GM12874 (cell line): ENCODE measurements around the gene TOM1L1.

Experiments
- TF ChIP-seq, protein P1 (sequence below): IDR thresholded peaks from 2 replicates; pipeline ENCODE4 v1.5.1; 2011; ENCODE audit warnings: low read depth, mild to moderate bottlenecking, control low read depth, low read length, moderate library complexity; ENCODE audit not compliant: insufficient read depth

TOM1L1 gene

DNA sequence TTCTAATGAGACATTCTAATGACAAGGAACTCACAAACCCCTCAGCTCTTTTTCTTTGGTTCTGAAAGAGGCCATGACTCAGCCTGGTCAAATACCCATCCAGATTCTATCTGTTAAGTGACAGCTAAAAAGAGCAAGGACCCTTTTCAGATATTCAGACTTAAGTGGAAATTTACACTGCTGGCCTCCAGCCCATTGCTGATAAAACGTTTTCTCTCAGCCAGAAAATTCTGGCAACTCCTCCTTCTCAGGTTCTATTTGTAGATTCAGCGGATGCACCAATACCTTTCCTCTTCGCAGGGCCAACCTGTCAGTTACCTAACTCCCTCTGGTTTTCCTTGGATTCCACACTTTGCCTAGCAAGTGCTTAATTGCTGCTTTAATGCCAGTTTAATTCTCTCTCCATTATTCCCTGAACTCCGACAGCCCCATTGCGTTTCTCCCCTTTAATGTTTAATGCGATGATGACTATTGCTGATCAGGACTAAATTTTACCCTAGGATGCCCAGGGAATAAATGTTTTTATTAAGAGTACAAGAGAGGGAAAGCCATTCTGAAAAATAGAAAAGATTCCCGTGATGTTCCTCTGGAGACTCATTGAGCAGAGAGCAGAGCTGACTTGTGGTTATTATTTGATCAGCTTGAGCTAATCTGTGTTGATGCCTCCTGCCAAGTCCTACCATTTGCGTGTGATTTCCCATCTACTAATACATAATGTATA, 35.9 kb upstream of the TOM1L1 start:
- TF ChIP-seq, protein P1, sequence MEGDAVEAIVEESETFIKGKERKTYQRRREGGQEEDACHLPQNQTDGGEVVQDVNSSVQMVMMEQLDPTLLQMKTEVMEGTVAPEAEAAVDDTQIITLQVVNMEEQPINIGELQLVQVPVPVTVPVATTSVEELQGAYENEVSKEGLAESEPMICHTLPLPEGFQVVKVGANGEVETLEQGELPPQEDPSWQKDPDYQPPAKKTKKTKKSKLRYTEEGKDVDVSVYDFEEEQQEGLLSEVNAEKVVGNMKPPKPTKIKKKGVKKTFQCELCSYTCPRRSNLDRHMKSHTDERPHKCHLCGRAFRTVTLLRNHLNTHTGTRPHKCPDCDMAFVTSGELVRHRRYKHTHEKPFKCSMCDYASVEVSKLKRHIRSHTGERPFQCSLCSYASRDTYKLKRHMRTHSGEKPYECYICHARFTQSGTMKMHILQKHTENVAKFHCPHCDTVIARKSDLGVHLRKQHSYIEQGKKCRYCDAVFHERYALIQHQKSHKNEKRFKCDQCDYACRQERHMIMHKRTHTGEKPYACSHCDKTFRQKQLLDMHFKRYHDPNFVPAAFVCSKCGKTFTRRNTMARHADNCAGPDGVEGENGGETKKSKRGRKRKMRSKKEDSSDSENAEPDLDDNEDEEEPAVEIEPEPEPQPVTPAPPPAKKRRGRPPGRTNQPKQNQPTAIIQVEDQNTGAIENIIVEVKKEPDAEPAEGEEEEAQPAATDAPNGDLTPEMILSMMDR = no peak

DNA sequence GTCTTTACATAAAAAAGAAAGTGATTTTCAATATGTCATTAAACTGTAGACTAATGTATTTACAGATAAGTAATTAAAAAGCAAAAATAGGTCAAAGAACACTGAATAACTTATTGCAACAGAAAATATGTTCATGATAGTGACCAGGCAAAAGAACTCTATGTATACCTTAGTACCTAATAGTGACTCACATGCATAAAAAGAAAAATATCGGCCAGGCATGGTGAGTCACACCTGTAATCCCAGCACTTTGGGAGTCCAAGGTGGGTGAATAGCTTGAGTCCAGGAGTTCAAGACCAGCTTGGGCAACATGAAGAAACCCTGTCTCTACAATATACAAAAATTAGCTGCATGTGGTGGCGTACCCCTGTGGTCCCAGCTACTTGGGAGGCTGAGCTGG, 33.0 kb upstream of the TOM1L1 start:
- TF ChIP-seq, protein P1 = no peak

GRCh38 chr17:54870671-54871175, 29.9 kb upstream of the TOM1L1 start:
- TF ChIP-seq, protein P1 = no peak

GRCh38 chr17:54876656-54877195, 23.9 kb upstream of the TOM1L1 start:
- TF ChIP-seq, protein P1 = no peak

DNA sequence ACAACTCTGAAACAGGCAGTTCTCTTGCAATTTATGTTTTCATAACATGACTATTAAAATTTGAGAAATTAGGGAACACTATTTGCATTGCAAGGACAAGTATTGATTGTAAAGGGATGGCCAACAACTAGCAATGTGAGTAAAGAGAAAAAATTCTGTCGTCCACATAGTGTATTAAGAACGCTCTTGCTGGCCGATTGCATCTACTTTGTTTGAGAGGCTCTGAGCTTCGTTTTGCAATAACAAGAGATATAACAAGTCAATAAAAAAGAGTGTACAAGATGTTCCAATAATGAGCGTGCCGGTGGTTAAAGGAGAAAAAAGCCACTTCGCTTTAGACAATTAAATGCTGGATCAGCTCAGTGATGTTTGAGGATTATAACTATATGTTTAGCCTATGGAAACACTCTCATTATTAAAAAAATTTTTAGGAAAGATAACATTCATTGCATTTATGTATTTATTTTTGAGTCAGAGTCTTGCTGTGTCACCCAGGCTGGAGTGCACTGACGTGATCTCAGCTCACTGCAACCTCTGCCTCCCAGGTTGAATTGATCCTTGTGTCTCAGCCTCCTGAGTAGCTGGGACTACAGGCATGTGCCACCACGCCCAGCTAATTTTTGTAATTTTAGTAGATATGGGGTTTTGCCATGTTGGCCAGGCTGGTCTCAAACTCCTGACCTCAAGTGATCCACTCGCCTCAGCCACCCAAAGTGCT, 19.2 kb upstream of the TOM1L1 start:
- TF ChIP-seq, protein P1 = no peak

DNA sequence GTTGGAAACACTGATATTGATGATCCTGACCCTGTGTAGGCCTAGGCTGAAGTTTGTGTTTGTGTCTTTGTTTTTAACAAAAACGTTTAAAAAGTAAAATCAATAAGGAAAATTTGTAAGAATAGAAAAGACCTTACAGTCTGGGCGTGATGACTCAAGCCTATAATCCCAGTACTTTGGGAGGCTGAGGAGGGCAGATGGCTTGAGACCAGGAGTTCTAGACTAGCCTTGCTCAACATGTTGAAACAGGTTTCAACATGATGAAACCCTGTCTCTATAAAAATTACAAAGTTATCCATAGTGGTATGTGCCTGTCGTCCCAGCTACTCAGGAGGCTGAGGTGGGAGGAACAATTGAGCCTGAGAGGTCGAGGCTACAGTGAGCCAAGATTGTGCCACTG, 18.3 kb upstream of the TOM1L1 start:
- TF ChIP-seq, protein P1 = no peak

GRCh38 chr17:54882950-54883349, 17.7 kb upstream of the TOM1L1 start:
- TF ChIP-seq, protein P1 = no peak
